Measurements from ENCODE around the gene ISG20L2. TPM values are rescaled to one million over a fixed set of nuclear protein-coding genes. Genes with fewer than 3 reads are reported as not detected.

ISG20L2 gene
- total and polyA plus RNA-seq, 2 donors (not counting 1 experiment from before 2014, with no cell fraction given), result 5.8 to 23.6 TPM

DNA sequence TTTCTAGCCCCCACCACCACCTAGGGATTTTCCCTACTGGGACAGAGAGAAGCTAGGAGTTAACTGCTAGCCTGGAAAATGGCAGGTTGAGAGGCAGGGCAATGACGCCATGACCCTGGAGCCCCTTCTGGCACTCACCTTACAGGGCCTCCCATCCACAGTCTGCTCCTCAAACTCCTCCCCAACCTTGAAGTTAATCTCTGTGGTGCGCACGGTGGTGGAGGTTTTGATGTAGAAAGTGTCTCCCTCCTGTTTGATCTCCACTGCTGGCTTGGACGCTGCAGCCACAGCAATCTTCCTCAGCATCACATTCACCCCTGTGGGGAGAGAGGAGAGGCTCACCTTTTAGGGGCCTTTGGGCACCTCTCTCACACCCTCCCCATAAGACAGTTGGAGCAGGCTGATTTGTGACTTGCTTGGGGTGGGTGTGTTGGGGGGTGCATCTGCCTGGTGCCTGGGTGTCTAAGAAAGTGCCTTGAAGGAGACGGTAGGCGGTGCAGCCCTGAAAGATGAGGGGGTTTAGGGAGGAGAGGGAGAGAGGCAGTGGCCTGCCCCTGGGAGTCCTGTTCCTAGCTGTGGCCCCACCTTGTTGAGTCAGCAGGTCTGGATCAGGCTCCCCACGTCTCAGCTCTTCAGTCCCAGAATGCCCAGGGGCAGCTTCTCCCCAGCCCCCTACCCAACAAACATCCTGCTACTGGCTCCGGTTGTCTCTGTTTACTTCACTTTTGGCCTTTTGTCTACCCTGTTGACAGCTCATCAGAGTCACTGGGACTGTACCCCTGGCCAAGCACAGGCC is 27.6 kb downstream of the ISG20L2 start:
- H3K4me3 ChIP-seq (replicated peaks in 1 of 4; ENCODE audit: control extremely low read depth in 1 of 4, insufficient read depth in 1 of 4, low read depth in 3 of 4, low read length in 4 of 4), result no peak overlapping the region
- no peak for TF ChIP-seq EZH2 (IDR thresholded peaks at IDR 0.05; ENCODE audit: low read length, missing control alignments)
- no peak for TF ChIP-seq CTCF (conservative IDR thresholded peaks at IDR 0.05 in 1 of 2, IDR thresholded peaks at IDR 0.05 in 1 of 2; ENCODE audit: low read depth in 1 of 2, low read length in 2 of 2)
- H3K9me3 ChIP-seq (ENCODE audit: control insufficient read depth, insufficient read depth, low read depth, low read length), result no peaks in the 10 kb centered on the region
- H3K9ac ChIP-seq (ENCODE audit: insufficient read depth, low read length), result no peak overlapping the region
- H3K4me2 ChIP-seq (ENCODE audit: extremely low read depth, insufficient read depth, low read length), result no peak overlapping the region
- no peaks in the 10 kb centered on the region for H3K79me2 ChIP-seq (ENCODE audit: control insufficient read depth, insufficient read depth, low read length)
- DNase-seq (ENCODE audit: low read depth in 2 of 2), result no peak
- peaks cover 4% of the 10 kb centered on the region for H3K4me1 ChIP-seq (ENCODE audit: control insufficient read depth, extremely low read depth, insufficient read depth, low read length)
- no peak overlapping the region for H3K27ac ChIP-seq (ENCODE audit: insufficient read depth, low read length)
- no peak overlapping the region for H2AFZ ChIP-seq (ENCODE audit: low read length)
- no peaks in the 10 kb centered on the region for H4K20me1 ChIP-seq (ENCODE audit: control insufficient read depth, extremely low read depth, insufficient read depth, low read length)
- no peaks in the 10 kb centered on the region for H3K27me3 ChIP-seq (ENCODE audit: control insufficient read depth, insufficient read depth, low read length)
- peaks cover 8% of the 10 kb centered on the region for H3K36me3 ChIP-seq (ENCODE audit: control insufficient read depth, insufficient read depth, low read length)

- Histone ChIP-seq H4K20me1 (ENCODE audit: control insufficient read depth, extremely low read depth, insufficient read depth, low read length) (no peaks in the 10 kb centered on the region), H3K27ac (ENCODE audit: insufficient read depth, low read length) (no peak overlapping the region), H3K9me3 (ENCODE audit: control insufficient read depth, insufficient read depth, low read depth, low read length) (no peaks in the 10 kb centered on the region), H3K4me3 (replicated peaks in 1 of 4; ENCODE audit: control extremely low read depth in 1 of 4, insufficient read depth in 1 of 4, low read depth in 3 of 4, low read length in 4 of 4) (no peak overlapping the region), H2AFZ (ENCODE audit: low read length) (no peak overlapping the region), H3K4me2 (ENCODE audit: extremely low read depth, insufficient read depth, low read length) (no peak overlapping the region), H3K79me2 (ENCODE audit: control insufficient read depth, insufficient read depth, low read length) (no peaks in the 10 kb centered on the region), H3K27me3 (ENCODE audit: control insufficient read depth, insufficient read depth, low read length) (no peaks in the 10 kb centered on the region), H3K4me1 (ENCODE audit: control insufficient read depth, extremely low read depth, insufficient read depth, low read length) (no peaks in the 10 kb centered on the region), H3K36me3 (ENCODE audit: control insufficient read depth, insufficient read depth, low read length) (peaks cover 8% of the 10 kb centered on the region), H3K9ac (ENCODE audit: insufficient read depth, low read length) (no peak overlapping the region)
- peak in 1 of 2 donors; percentile 39 for DNase-seq (ENCODE audit: low read depth in 2 of 2)
- TF ChIP-seq CTCF (conservative IDR thresholded peaks at IDR 0.05 in 1 of 2, IDR thresholded peaks at IDR 0.05 in 1 of 2; ENCODE audit: low read depth in 1 of 2, low read length in 2 of 2) (no peak), EZH2 (IDR thresholded peaks at IDR 0.05; ENCODE audit: low read length, missing control alignments) (no peak)
Measured at GRCh38 chr1:156698995-156699394, 29.6 kb downstream of the ISG20L2 start.

DNA sequence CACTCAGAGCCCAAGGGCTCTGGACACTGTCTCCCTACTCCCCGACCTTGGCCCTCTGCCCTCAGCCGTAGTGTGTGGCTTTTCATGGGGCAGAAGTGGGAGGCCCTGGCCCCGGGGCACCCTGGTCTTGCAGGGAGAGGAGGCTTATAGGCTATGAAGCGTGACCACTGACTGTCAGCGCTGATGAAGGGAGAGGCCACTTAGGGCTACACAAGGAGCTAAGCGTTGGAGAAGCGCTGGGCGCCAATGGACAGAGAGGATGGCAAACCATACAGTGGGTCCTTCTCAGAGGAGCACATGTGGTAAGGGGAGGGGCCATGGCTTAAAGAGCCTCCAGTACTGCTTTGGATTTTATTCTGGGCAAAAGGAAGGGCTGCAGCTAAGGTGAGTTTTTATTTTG is 31.1 kb downstream of the ISG20L2 start:
- DNase-seq (ENCODE audit: low read depth in 2 of 2), result no peak
- peaks cover 8% of the 10 kb centered on the region for H3K36me3 ChIP-seq (ENCODE audit: control insufficient read depth, insufficient read depth, low read length)
- H3K79me2 ChIP-seq (ENCODE audit: control insufficient read depth, insufficient read depth, low read length), result no peaks in the 10 kb centered on the region
- TF ChIP-seq EZH2 (IDR thresholded peaks at IDR 0.05; ENCODE audit: low read length, missing control alignments), result no peak
- TF ChIP-seq CTCF (conservative IDR thresholded peaks at IDR 0.05 in 1 of 2, IDR thresholded peaks at IDR 0.05 in 1 of 2; ENCODE audit: low read depth in 1 of 2, low read length in 2 of 2), result no peak
- H3K27me3 ChIP-seq (ENCODE audit: control insufficient read depth, insufficient read depth, low read length), result no peaks in the 10 kb centered on the region
- H3K9me3 ChIP-seq (ENCODE audit: control insufficient read depth, insufficient read depth, low read depth, low read length), result no peaks in the 10 kb centered on the region
- no peaks in the 10 kb centered on the region for H3K4me1 ChIP-seq (ENCODE audit: control insufficient read depth, extremely low read depth, insufficient read depth, low read length)
- H2AFZ ChIP-seq (ENCODE audit: low read length), result no peak overlapping the region
- no peaks in the 10 kb centered on the region for H4K20me1 ChIP-seq (ENCODE audit: control insufficient read depth, extremely low read depth, insufficient read depth, low read length)
- no peak overlapping the region for H3K4me3 ChIP-seq (replicated peaks in 1 of 4; ENCODE audit: control extremely low read depth in 1 of 4, insufficient read depth in 1 of 4, low read depth in 3 of 4, low read length in 4 of 4)
- H3K27ac ChIP-seq (ENCODE audit: insufficient read depth, low read length), result no peak overlapping the region
- no peak overlapping the region for H3K9ac ChIP-seq (ENCODE audit: insufficient read depth, low read length)
- H3K4me2 ChIP-seq (ENCODE audit: extremely low read depth, insufficient read depth, low read length), result no peak overlapping the region

Measured in fibroblast of lung (primary cell).